Caco-2 (cell line): ENCODE data around the gene SLC2A4. TPM values are rescaled to one million over a fixed set of nuclear protein-coding genes. Genes with fewer than 3 reads are reported as not detected.

Source experiments
- BruUV-seq: library from RNA; stranded (reverse); fragments of 400-500 nt; replicated peaks from 2 replicates; lab custom pipeline; 2021; lab: Mats Ljungman, UMichigan
- CTCF ChIA-PET: fragments of 300-600 bp; sonication (Branson Sonifier 250); formaldehyde crosslinking; loops from one replicate; lab custom pipeline; 2022; ENCODE audit warnings: antibody characterized with exemption; lab: Charles Lee
- POLR2A ChIA-PET: fragments of 300-600 bp; sonication (Branson Sonifier 250); formaldehyde crosslinking; loops from one replicate; lab custom pipeline; 2022; ENCODE audit warnings: antibody characterized with exemption; lab: Charles Lee
- DNase-seq, 2 experiments: peaks; one replicate each; pipeline versions ENCODE4 v3.0.0 to v3.0.0-alpha.2; 2020 to 2022
- H3K27me3 ChIP-seq: replicated peaks from 2 replicates; pipeline ENCODE4 v1.6.0; 2011; ENCODE audit warnings: low read length; ENCODE audit not compliant: control insufficient read depth, insufficient read depth
- H3K36me3 ChIP-seq: 2 replicates; pipeline ENCODE4 v1.5.1; 2011; ENCODE audit warnings: low read length; ENCODE audit not compliant: control insufficient read depth, insufficient read depth
- H3K4me1 ChIP-seq: fragments of 250-450 bp; sonication (Bioruptor Pico); 2 replicates; pipeline ENCODE4 v1.5.1; 2020; ENCODE audit warnings: mild to moderate bottlenecking
- H3K4me3 ChIP-seq: 2 replicates; pipeline ENCODE4 v1.5.1; 2011; ENCODE audit warnings: low read depth, mild to moderate bottlenecking, control low read depth, low read length
- H3K9me3 ChIP-seq: fragments of 250-450 bp; sonication (Bioruptor Pico); 2 replicates; pipeline ENCODE4 v1.5.1; 2020; ENCODE audit warnings: mild to moderate bottlenecking, moderate library complexity
- H3K27ac Mint-ChIP-seq: one replicate; pipeline ENCODE4 v1.8.0; 2022; ENCODE audit warnings: mixed read lengths; ENCODE audit not compliant: unreplicated experiment
- H3K27me3 Mint-ChIP-seq: one replicate; pipeline ENCODE4 v1.8.0; 2022; ENCODE audit warnings: mixed read lengths; ENCODE audit not compliant: insufficient read depth, unreplicated experiment
- H3K36me3 Mint-ChIP-seq: one replicate; pipeline ENCODE4 v1.8.0; 2022; ENCODE audit warnings: mild to moderate bottlenecking, mixed read lengths; ENCODE audit not compliant: insufficient read depth, unreplicated experiment
- H3K4me1 Mint-ChIP-seq: one replicate; pipeline ENCODE4 v1.8.0; 2022; ENCODE audit warnings: low read depth, mixed read lengths; ENCODE audit not compliant: unreplicated experiment
- H3K4me3 Mint-ChIP-seq: one replicate; pipeline ENCODE4 v1.8.0; 2022; ENCODE audit warnings: mild to moderate bottlenecking, moderate library complexity, mixed read lengths; ENCODE audit not compliant: unreplicated experiment
- H3K9me3 Mint-ChIP-seq: one replicate; pipeline ENCODE4 v1.8.0; 2022; ENCODE audit warnings: mixed read lengths; ENCODE audit not compliant: unreplicated experiment
- CTCF ChIP-seq, 2 experiments: fragments of 200-600 bp in 1 of 2; IDR thresholded peaks; 1 replicate in 1 of 2; 2 replicates in 1 of 2; pipeline versions ENCODE4 v1.5.1 to v1.8.0; 2011 to 2022; ENCODE audit warnings: antibody characterized with exemption in 1 of 2, control low read depth in 1 of 2, inconsistent platforms in 1 of 2, low read depth in 1 of 2, low read length in 1 of 2, mild to moderate bottlenecking in 1 of 2, moderate library complexity in 1 of 2; ENCODE audit not compliant: insufficient read depth in 1 of 2, severe bottlenecking in 1 of 2, unreplicated experiment in 1 of 2
- intact Hi-C: fragments of 100-400 bp; cut with micrococcal nuclease; formaldehyde crosslinking; loops from one replicate; pipeline ENCODE4 v1.10.0; 2022; ENCODE audit not compliant: unreplicated experiment
- total RNA-seq: library from RNA; stranded (reverse); gene quantifications from 2 replicates; pipeline ENCODE4 v1.2.3, GENCODE V29; 2022

The SLC2A4 gene
- total RNA-seq, 1 experiment from 2014 or later, result 0.88 TPM

- DNase-seq, result peak in 1 of 2 experiments; percentile 34
- Histone ChIP-seq H3K27me3 (no peaks in the 10 kb centered on the region), H3K36me3 (peaks cover 5% of the 10 kb centered on the region), H3K9me3 (no peaks in the 10 kb centered on the region), H3K4me3 (peak overlapping the region; percentile 71), H3K4me1 (no peaks in the 10 kb centered on the region; the same call in 1 of the 2 replicates)
- no peaks in the 10 kb centered on the region for H3K9me3 Mint-ChIP-seq
- intact Hi-C loops, result loop anchor here (5.0 kb wide), 1 partner anchor 174 kb away; the partner anchor contains the start of genes POLR2A and SLC35G6
- POLR2A ChIA-PET, result no interaction called here
- H3K36me3 Mint-ChIP-seq, result peaks cover 62% of the 10 kb centered on the region
- BruUV-seq, result TSS peak; percentile 74
- CTCF ChIA-PET, result no interaction called here
- TF ChIP-seq CTCF (IDR thresholded peaks at IDR 0.05; ENCODE audit: insufficient read depth in 1 of 2, low read depth in 1 of 2, low read length in 1 of 2, severe bottlenecking in 1 of 2, unreplicated experiment in 1 of 2), result no peak
- peak overlapping the region; percentile 93 for H3K27ac Mint-ChIP-seq
- H3K4me3 Mint-ChIP-seq, result peak overlapping the region; percentile 93
- no peaks in the 10 kb centered on the region for H3K27me3 Mint-ChIP-seq
- peaks cover 10% of the 10 kb centered on the region for H3K4me1 Mint-ChIP-seq
Measured at GRCh38 chr17:7307686-7308624, 26.4 kb downstream of the SLC2A4 start.

GRCh38 chr17:7308625-7309433, 27.3 kb downstream of the SLC2A4 start:
- no peaks in the 10 kb centered on the region for H3K27me3 Mint-ChIP-seq

More at GRCh38 chr17:7308625-7309433, 27.3 kb downstream of the SLC2A4 start:
- H3K27me3 ChIP-seq, result no peaks in the 10 kb centered on the region
- no peak for TF ChIP-seq CTCF (IDR thresholded peaks at IDR 0.05; ENCODE audit: insufficient read depth in 1 of 2, low read depth in 1 of 2, low read length in 1 of 2, severe bottlenecking in 1 of 2, unreplicated experiment in 1 of 2)
- peaks cover 5% of the 10 kb centered on the region for H3K36me3 ChIP-seq
- ChIA-PET CTCF (no interaction called here), POLR2A (interaction anchor here (0.6 kb wide), 2 partner anchors 40 to 74 kb away, joined by 5 read pairs; no protein-coding TSS in a partner anchor)
- peak overlapping the region; percentile 71 for H3K4me3 ChIP-seq
- peak; percentile 72 for DNase-seq
- Mint-ChIP-seq H3K36me3 (peaks cover 68% of the 10 kb centered on the region), H3K9me3 (no peaks in the 10 kb centered on the region), H3K4me3 (peak overlapping the region; percentile 93), H3K4me1 (peaks cover 10% of the 10 kb centered on the region), H3K27ac (peak overlapping the region; percentile 93)
- peaks cover 2% of the 10 kb centered on the region; the same call in 1 of the 2 replicates for H3K4me1 ChIP-seq
- intact Hi-C loops, result loop anchor here (5.0 kb wide), 1 partner anchor 173 kb away; the partner anchor contains the start of genes POLR2A and SLC35G6
- no peaks in the 10 kb centered on the region for H3K9me3 ChIP-seq
- BruUV-seq, result no TSS peak
